Hematopoietic multipotent progenitor cell (in vitro differentiated cells): ENCODE measurements around the gene GNL2. TPM values are rescaled to one million over a fixed set of nuclear protein-coding genes. Genes with fewer than 3 reads are reported as not detected.
"Not testable (repeated sequence)": the region's sequence is repeated elsewhere in the genome, so short reads cannot be mapped to it uniquely, and the experiment has no call there.

Source experiments
- DNase-seq, 3 donors: peaks; one replicate each; pipeline ENCODE4 v3.0.0-alpha.2; 2011 to 2015; ENCODE audit warnings: low read depth in 2 of 3, low spot score in 2 of 3
- total RNA-seq: library from RNA; depleted of rRNA; stranded (reverse); fragments of >200 nt; gene quantifications from one replicate; pipeline ENCODE4 v1.2.3, GENCODE V29; 2012

The GNL2 gene
- total RNA-seq, 1 donor: 22.6 TPM

DNA sequence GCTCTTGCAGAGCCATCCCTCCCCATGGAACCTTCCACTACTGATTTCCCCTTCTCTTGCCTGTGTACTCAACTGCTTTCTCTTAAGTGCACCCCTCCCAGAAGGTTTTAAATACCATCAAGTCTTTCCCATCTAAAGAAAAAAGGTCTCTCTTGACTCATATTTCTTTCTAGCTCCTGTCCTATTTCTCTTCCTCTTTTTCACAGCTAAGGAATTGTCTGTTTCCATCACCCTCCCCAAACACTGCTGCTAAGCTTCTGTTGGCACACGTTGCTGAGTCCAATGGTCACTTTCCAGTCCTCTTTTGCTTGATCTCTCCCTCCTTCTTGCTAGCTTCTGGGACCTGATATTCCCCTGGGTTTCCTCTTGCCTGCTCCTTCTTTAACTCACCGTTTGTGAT is 13.3 kb upstream of the GNL2 start:
- DNase-seq: no peak

DNA sequence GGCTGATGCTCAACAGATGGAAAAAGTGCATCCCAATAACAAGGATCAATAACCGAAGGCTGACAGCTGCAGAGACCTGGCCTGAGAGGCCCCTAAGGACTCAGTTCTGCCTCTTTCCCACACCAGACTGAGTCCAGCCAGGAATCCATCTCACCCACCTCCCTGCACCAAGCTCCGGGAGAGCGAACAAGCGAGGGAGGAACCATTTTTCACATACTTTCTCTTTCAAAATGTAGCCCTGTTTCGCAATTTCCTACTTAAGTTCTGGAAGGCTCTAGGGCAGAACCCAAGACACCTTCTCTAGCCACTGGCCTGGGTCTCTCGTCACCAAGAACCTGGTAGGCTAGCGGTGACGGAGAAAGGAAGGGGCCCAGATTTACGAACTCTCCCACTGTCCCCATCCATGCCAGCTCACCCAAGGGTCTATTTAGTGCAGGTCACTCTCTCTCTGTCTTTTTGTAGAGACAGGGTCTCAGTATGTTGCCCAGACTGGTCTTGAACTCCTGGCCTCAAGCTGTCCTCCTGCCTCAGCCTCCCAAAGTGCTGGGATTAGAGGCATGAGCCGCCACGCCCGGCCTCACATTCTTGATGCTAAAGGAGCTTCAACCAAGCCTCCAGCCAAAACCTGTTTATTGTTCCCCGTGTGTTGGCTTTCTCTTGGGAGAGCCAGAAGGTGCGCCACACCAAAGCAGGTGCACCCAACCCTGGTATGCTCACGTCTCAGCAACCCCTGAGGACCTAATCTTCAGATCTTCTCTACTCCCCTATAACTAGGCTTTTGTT is 10.9 kb upstream of the GNL2 start:
- no peak for DNase-seq

DNA sequence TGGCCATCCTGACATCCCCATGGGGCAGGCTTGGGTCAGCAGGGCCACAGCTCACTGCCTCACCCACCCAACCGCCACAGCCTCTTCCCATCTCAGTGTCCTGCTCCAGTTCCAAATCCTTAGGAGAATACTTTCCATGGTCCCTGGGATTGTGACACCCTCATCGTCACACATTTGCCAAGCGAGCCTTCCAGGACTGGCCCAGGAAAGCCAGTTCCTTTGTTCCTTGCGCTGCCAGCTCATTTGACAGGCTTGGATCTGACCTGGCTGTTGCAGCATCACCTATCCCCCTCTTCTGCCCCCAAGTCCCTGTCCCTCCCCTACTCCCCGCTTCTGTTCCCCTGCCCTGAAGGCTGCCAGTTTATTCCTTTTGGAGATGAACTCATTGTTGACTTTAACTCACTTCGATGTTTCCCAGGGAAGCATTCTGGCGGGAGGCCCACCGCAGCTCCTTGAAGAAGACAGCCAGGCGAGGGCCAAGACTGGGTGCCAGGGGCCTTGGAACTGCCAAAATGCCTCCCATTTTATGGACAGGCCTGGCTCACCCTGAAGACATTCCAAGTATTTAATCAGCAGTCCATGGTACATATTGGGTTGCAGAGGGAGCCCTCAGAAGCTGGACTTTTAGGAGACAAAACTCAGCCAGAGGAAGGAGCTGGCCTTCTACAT is 10.2 kb upstream of the GNL2 start:
- no peak for DNase-seq

DNA sequence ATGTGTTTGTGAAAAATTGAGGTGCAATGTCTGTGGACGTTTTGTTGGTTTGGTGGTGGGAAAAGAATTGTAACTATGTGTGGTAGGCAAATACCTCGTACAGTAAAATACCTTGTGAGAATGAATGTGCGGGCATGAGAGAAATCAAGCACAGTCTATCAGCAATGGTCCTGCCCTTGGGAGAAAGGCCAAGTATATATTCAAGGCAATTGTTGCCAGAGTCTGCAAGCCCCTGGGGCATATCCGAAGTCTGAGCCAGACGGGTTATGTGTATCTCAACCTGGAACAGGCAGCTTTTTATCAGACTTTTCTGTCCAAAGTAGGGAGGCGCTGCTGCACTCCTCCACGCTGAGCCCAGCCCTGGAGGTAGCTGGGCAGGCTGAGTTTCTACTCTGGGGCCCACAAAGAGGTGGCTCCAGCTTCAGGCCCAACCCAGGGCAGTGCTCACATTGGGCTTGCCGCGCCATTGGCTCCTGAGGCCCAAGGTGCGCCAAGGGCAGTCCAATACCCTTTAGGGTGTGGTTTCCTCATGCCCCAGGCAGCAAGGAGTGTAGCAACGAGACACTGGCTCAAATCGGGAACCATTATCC is 9.4 kb upstream of the GNL2 start:
- DNase-seq: no peak

DNA sequence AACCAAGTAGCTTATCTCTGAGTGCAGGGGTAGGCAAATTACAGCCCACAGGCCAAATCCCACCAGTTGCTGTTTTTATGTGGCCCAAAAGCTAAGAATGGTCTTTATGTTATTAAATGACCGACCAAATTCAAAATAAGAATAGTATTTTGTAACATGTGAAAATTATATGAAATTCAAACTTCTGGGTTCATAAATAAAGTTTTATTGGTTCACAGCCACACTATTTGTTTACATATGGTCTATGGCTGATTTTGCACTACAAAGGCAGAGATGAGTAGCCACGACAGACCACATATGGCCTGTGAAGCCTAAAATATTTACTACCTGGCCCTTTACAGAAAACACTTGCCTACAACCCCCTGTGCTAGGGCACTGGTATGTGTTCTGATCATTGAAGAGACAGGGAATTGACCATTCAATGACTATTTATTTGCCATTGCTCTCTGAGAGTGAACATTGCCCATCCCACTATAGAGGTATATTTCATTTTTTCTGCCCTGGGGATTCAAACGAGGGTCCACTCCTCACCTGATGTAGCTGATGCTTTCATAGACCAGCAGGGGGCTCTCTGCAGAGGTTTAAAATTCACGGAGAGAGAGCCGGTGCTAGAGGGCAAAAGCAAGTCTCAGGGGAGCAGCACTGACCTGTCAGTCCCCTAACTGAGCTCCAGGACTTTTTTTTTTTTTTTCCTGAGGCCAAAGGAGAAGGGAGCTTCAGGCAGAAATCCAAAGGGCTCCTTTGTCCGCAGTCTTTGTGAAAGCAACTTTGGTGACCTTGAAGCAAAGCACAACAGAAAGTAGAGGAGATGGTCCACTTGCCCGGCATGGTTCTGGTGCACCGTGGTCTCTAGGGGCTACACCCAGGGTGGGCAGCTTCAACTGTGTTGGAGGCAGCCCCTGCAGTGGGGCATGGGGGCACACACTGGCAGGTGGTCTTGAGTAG is 7.3 kb upstream of the GNL2 start:
- peak in 2 of 3 donors; percentile 39 to 72 for DNase-seq

DNA sequence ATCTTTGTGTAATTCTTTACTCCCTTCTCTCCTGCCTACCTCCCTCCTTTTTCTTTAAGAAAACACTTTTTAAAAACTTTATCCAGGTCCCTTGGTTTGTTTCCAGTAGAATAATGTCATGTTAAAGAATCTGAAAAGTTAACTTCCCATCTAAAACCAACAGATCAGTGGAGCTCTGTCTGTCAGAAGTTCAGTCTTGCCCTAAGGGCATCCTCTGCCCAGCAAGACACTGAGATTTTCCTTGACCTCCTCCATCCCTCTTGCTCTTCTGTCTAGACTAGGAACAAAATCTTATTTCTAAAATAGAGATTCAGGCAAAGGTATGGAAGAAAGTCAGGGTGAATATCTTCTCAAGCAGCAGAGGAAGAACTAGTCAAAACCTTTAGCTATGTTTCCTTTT is 5.7 kb upstream of the GNL2 start:
- DNase-seq: no peak

DNA sequence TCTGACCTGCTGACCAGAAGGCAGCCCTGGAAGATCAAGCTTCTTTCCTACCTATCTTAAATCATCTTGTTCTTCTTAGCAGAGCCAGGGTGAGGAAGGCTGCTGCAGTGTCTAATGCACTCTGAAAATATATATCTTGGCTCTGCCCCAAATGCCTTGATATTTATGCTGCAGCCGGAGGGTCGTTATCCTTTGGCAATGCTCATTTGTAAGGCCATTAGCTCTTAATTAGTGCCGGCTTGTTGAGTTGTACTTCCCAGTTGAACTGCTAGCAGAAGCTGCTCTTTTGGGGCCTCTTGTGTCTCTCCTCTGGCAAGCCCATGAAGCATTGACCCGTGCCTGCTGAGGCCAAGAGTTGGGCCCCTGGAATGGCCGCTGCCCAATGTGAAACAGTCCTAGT is 4.2 kb upstream of the GNL2 start:
- DNase-seq: no peak

GRCh38 chr1:37596182-37596667 is 488 bp upstream of the GNL2 start:
- no peak for DNase-seq

- no peak for DNase-seq
These were observed 2.0 kb downstream of the GNL2 start for GRCh38 chr1:37593726-37594125.

GRCh38 chr1:37588939-37589338 is 6.8 kb downstream of the GNL2 start:
- no peak for DNase-seq

GRCh38 chr1:37584544-37584943 is 11.2 kb downstream of the GNL2 start:
- not testable (repeated sequence) for DNase-seq

DNA sequence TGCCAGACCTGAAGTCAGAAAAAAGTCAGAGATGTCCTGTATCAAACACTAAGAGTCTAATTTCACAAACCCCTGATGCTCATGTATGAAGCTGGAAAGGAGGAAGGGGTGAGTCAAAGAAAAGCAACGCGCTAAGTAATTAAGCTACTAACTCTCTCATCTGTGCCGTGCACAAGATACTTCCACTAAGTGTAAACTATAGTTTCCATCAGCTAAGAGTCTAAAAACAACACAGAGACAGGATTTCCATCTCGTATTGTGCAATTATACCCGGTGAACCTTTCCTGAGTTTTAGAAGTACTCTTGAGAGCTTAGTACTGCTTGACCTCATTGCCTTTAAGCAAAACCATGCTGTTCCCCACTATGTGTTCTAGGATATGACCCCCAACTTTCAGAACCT is 20.0 kb downstream of the GNL2 start:
- DNase-seq: no peak

- DNase-seq: no peak
These were observed 20.8 kb downstream of the GNL2 start for GRCh38 chr1:37574834-37575480.

GRCh38 chr1:37570528-37571334 is 25.0 kb downstream of the GNL2 start:
- DNase-seq: no peak

- DNase-seq: no peak
These were observed 28.7 kb downstream of the GNL2 start for GRCh38 chr1:37567023-37567422.

DNA sequence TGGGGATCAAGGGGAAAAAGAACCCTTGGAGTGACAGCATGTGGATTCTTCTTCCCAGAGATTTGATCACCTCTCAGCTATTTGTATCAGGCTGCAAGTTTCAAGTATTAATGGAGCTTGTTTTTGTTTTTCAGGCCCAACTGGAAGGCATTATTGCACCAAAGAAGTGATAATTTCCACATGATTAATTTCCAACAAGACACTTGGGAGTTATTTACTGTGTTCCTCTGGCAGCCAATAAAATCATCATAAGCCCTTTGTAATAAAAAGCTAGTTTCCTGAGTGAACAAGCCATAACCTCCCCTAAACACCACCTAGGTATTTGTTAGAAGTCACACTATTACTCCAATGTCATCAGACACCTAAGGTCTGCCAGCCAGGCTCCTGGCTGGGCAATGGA is 30.8 kb downstream of the GNL2 start:
- no peak for DNase-seq

DNA sequence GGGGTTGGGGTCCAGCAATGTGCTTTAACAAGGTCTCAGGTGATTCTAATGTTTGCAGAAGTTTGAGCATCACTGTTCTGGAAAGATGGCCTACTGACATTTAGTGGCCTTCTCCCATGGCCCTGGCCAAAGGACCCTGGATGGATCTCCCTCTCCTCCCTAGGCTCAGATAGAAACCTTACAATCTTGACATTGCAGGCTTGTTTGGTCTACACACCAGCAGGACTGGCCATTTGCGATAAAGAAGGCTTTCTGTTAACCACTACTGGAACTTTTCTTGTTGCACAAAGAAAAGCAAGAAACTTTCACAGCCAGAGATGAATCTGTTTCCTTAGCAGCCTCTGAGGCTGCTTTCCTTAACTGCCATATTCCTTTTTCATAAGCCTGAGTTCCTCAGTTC is 32.8 kb downstream of the GNL2 start:
- no peak for DNase-seq

DNA sequence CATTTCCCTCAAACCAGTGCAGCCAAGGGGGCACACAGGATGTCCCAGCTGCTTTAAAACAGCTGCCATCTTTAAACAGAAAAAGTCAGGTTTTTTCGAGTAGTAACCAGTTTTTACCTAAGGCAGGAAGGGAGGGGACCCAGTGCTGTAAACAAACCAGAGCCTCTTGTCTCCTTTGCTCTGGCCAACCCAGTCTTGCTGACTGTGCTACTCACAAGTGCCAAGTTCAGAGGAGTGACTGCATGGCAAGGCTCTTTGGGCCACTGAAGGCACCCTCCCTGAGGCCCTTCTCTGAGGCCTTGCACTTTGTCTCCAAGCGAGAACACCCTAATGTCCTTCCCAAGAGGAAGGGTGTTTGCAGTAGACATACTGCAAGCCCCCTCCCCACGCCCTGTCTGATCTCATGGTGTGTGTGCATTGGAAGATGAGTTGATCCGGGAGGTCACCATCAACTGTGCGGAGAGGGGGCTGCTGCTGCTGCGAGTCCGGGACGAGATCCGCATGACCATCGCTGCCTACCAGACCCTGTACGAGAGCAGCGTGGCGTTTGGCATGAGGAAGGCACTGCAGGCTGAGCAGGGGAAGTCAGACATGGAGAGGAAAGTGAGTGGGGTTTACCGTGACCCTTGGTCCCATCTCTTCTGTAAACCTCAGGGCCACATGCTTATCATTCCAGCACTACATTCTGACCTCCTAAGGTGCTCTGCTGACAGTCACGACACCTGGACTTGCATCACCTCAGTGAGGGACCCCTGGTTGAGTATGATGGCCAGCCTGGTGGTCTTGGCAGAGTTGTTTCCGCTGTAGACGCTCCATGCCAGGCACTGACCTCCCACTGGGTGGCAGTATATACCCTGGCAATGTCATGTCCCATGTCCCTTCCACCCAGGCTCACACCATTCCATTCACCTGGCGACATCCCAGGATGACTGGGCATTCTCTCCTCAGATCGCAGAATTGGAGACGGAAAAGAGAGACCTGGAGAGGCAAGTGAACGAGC is 34.3 kb downstream of the GNL2 start:
- peak in 1 of 3 donors; percentile 21 for DNase-seq
